GM12872 (cell line): ENCODE results near the gene NOL12.

Experiments used
- CTCF ChIP-seq: IDR thresholded peaks from 3 replicates; pipeline ENCODE4 v1.5.1; 2011; ENCODE audit warnings: low read depth, mild to moderate bottlenecking, low read length, moderate library complexity; ENCODE audit not compliant: insufficient read depth

NOL12 gene

GRCh38 chr22:37733625-37734401 lies 47.7 kb downstream of the NOL12 start:
- TF ChIP-seq CTCF, result no peak

GRCh38 chr22:37734402-37734700 lies 48.2 kb downstream of the NOL12 start:
- TF ChIP-seq CTCF, result no peak

- no peak for TF ChIP-seq CTCF
Observed at GRCh38 chr22:37734964-37735451, 48.9 kb downstream of the NOL12 start.

GRCh38 chr22:37739035-37739434 lies 52.9 kb downstream of the NOL12 start:
- no peak for TF ChIP-seq CTCF

GRCh38 chr22:37739611-37740049 lies 53.5 kb downstream of the NOL12 start:
- no peak for TF ChIP-seq CTCF

GRCh38 chr22:37740455-37741311 lies 54.5 kb downstream of the NOL12 start:
- no peak for TF ChIP-seq CTCF

- TF ChIP-seq CTCF, result no peak
Observed at GRCh38 chr22:37741312-37741795, 55.2 kb downstream of the NOL12 start.
